ENCODE results near the gene GSTM4.
"Not testable (repeated sequence)": the region's sequence is repeated elsewhere in the genome, so short reads cannot be mapped to it uniquely, and the experiment has no call there.

The GSTM4 gene

DNA sequence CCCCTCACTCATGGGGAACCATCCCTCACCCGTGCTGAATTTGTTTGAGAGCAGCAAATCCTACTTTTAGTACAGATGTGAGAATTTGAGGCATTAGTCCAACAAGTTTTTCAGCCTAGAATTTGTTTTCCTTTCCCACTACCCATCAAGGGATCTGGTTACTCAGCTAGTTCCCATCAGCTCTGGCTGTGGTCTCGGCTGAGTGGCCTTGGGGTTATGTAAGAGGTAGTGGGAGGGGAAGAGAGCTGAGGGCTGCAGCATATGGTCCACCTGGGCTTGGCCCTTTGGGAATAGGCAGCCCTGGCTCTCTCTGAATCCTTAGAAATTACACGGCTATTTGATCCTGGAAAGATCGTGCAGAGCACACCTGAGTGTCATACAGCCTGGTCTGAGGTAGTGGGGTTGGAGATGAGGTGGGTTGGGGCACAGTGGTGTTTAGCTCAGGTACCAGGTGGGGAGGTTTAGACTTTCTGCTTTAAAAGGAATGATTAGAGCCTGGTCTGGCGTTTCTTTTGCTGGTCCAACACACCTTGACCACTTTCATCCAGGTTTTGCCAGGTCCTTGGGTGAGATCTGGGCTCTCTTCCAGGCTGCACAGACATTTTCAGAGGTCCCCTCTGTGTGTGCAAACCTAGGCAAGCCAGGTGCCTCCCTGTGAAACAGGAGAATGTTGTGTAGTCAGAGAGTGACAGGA lies 4.2 kb downstream of the GSTM4 start:
- Histone ChIP-seq H3K36me3 (ENCODE audit: insufficient read depth, low read depth, low read length) (no peaks in the 10 kb centered on the region), H3K27me3 (ENCODE audit: insufficient read depth, low read length) (peaks cover 5% of the 10 kb centered on the region; the same call in 1 of the 2 replicates), H3K9me3 (ENCODE audit: insufficient read depth, low read depth, low read length) (no peaks in the 10 kb centered on the region), H3K27ac (ENCODE audit: low read length) (no peak overlapping the region), H3K9ac (ENCODE audit: low read depth, low read length) (no peak overlapping the region), H3K4me1 (ENCODE audit: insufficient read depth, low read length) (no peaks in the 10 kb centered on the region), H3K4me3 (ENCODE audit: low read length) (no peak overlapping the region)

GRCh38 chr1:109660691-109661026 lies 4.8 kb downstream of the GSTM4 start:
- H3K36me3 ChIP-seq (ENCODE audit: insufficient read depth, low read depth, low read length); H3K4me1 ChIP-seq (ENCODE audit: insufficient read depth, low read length); H3K27me3 ChIP-seq (ENCODE audit: insufficient read depth, low read length); H3K9ac ChIP-seq (ENCODE audit: low read depth, low read length); H3K4me3 ChIP-seq (ENCODE audit: low read length); H3K9me3 ChIP-seq (ENCODE audit: insufficient read depth, low read depth, low read length); H3K27ac ChIP-seq (ENCODE audit: low read length): not testable (repeated sequence)

DNA sequence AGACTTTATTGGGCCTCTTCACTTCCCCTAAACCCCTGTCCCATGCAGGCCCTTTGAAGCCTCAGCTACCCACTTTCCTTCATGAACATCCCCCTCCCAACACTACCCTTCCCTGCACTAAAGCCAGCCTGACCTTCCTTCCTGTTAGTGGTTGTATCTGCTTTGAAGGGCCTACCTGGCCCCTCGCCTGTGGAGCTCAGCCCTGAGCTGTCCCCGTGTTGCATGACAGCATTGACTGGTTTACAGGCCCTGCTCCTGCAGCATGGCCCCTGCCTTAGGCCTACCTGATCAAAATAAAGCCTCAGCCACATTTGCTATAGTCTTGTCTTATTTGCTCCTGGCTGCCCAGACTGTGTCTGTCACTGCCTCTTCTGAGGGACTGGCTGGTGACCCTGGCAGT lies 5.5 kb downstream of the GSTM4 start:
- no peaks in the 10 kb centered on the region for H3K9me3 ChIP-seq (ENCODE audit: insufficient read depth, low read depth, low read length)
- H3K4me3 ChIP-seq (ENCODE audit: low read length) = no peak overlapping the region

DNA sequence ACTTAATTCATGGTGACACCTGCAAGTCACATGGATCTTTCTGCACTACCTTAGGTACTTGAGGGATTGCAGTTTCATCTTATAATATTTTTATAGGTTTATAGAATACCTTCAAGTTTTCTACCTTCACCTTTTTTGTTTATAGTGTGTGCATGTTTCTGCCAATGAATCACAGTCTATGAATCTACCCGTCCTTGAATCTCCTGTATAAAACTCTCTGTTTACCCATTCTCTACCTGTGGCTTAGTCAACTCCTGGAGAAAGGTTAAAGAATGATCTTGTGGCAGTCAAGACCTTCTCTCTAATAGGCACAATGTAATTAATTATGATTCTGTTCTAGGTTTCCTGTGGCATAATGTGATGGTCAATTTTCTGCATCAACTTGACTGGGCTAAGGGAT lies 8.8 kb downstream of the GSTM4 start:
- Histone ChIP-seq H3K27me3 (ENCODE audit: insufficient read depth, low read length) (no peaks in the 10 kb centered on the region), H3K9ac (ENCODE audit: low read depth, low read length) (no peak overlapping the region), H3K4me3 (ENCODE audit: low read length) (no peak overlapping the region), H3K36me3 (ENCODE audit: insufficient read depth, low read depth, low read length) (no peaks in the 10 kb centered on the region), H3K27ac (ENCODE audit: low read length) (no peak overlapping the region), H3K9me3 (ENCODE audit: insufficient read depth, low read depth, low read length) (no peaks in the 10 kb centered on the region), H3K4me1 (ENCODE audit: insufficient read depth, low read length) (no peaks in the 10 kb centered on the region)

More for the DNA sequence above, 5.5 kb downstream of the GSTM4 start:
- Histone ChIP-seq H3K27ac (ENCODE audit: low read length) (no peak overlapping the region), H3K27me3 (ENCODE audit: insufficient read depth, low read length) (no peaks in the 10 kb centered on the region), H3K36me3 (ENCODE audit: insufficient read depth, low read depth, low read length) (no peaks in the 10 kb centered on the region), H3K9ac (ENCODE audit: low read depth, low read length) (no peak overlapping the region), H3K4me1 (ENCODE audit: insufficient read depth, low read length) (no peaks in the 10 kb centered on the region)

GRCh38 chr1:109667452-109668122 lies 11.7 kb downstream of the GSTM4 start, which contains the start of gene GSTM2:
Gene GSTM2, plus strand, starts transcription at chr1:109668057. Its CDS starts 59 bp downstream, at chr1:109668116.
- H3K4me3 ChIP-seq (ENCODE audit: low read length) = peak within 1 kb of the TSS; percentile 60

GRCh38 chr1:109668123-109668775 lies 12.3 kb downstream of the GSTM4 start:
- Histone ChIP-seq H3K27me3 (ENCODE audit: insufficient read depth, low read length) (no peaks in the 10 kb centered on the region), H3K9me3 (ENCODE audit: insufficient read depth, low read depth, low read length) (no peaks in the 10 kb centered on the region), H3K4me1 (ENCODE audit: insufficient read depth, low read length) (no peaks in the 10 kb centered on the region), H3K9ac (ENCODE audit: low read depth, low read length) (no peak overlapping the region), H3K27ac (ENCODE audit: low read length) (no peak overlapping the region), H3K4me3 (ENCODE audit: low read length) (peak overlapping the region; percentile 60; the same call in 1 of the 2 replicates), H3K36me3 (ENCODE audit: insufficient read depth, low read depth, low read length) (no peaks in the 10 kb centered on the region)

More at GRCh38 chr1:109667452-109668122, 11.7 kb downstream of the GSTM4 start, which contains the start of gene GSTM2:
- no peak within 1 kb of the TSS for H3K27ac ChIP-seq (ENCODE audit: low read length)
- peak within 1 kb of the TSS; percentile 39; the same call in 1 of the 2 replicates for H3K9ac ChIP-seq (ENCODE audit: low read depth, low read length)
- H3K4me1 ChIP-seq (ENCODE audit: insufficient read depth, low read length) = no peaks in the 10 kb centered on the region
- no peaks in the 10 kb centered on the region for H3K36me3 ChIP-seq (ENCODE audit: insufficient read depth, low read depth, low read length)
- H3K27me3 ChIP-seq (ENCODE audit: insufficient read depth, low read length) = no peaks in the 10 kb centered on the region
- H3K9me3 ChIP-seq (ENCODE audit: insufficient read depth, low read depth, low read length) = no peaks in the 10 kb centered on the region

GRCh38 chr1:109669246-109669948 lies 13.5 kb downstream of the GSTM4 start:
- Histone ChIP-seq H3K9ac (ENCODE audit: low read depth, low read length) (no peak overlapping the region), H3K36me3 (ENCODE audit: insufficient read depth, low read depth, low read length) (no peaks in the 10 kb centered on the region), H3K4me3 (ENCODE audit: low read length) (no peak overlapping the region)

GRCh38 chr1:109669949-109670302 lies 14.0 kb downstream of the GSTM4 start:
- H3K27ac ChIP-seq (ENCODE audit: low read length); H3K9me3 ChIP-seq (ENCODE audit: insufficient read depth, low read depth, low read length); H3K36me3 ChIP-seq (ENCODE audit: insufficient read depth, low read depth, low read length); H3K27me3 ChIP-seq (ENCODE audit: insufficient read depth, low read length); H3K9ac ChIP-seq (ENCODE audit: low read depth, low read length); H3K4me3 ChIP-seq (ENCODE audit: low read length); H3K4me1 ChIP-seq (ENCODE audit: insufficient read depth, low read length): not testable (repeated sequence)

More at GRCh38 chr1:109669246-109669948, 13.5 kb downstream of the GSTM4 start:
- no peaks in the 10 kb centered on the region for H3K4me1 ChIP-seq (ENCODE audit: insufficient read depth, low read length)
- H3K9me3 ChIP-seq (ENCODE audit: insufficient read depth, low read depth, low read length) = no peaks in the 10 kb centered on the region
- no peaks in the 10 kb centered on the region for H3K27me3 ChIP-seq (ENCODE audit: insufficient read depth, low read length)
- no peak overlapping the region for H3K27ac ChIP-seq (ENCODE audit: low read length)

DNA sequence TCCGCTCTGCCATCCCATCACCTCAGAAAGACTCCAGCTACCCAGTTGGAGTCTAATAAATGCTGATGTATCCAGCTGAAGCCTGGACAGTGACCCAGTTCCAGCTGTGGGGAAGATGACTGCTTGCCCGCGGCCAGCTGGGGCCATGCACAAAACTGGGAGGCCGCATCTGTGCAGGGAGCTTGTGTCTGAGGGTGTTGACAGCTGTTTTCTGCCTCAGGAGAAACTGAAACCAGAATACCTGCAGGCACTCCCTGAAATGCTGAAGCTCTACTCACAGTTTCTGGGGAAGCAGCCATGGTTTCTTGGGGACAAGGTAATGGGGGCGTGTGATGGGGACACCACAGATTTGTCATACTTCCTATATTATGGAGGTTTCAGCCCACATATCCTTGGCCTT lies 15.2 kb downstream of the GSTM4 start:
- H3K4me1 ChIP-seq (ENCODE audit: insufficient read depth, low read length) = no peaks in the 10 kb centered on the region
- no peak overlapping the region for H3K4me3 ChIP-seq (ENCODE audit: low read length)

GRCh38 chr1:109673861-109674260 lies 18.0 kb downstream of the GSTM4 start:
- not testable (repeated sequence) for H3K27ac ChIP-seq (ENCODE audit: low read length); H3K9me3 ChIP-seq (ENCODE audit: insufficient read depth, low read depth, low read length); H3K27me3 ChIP-seq (ENCODE audit: insufficient read depth, low read length); H3K4me1 ChIP-seq (ENCODE audit: insufficient read depth, low read length); H3K4me3 ChIP-seq (ENCODE audit: low read length); H3K36me3 ChIP-seq (ENCODE audit: insufficient read depth, low read depth, low read length); H3K9ac ChIP-seq (ENCODE audit: low read depth, low read length)

More for the DNA sequence above, 15.2 kb downstream of the GSTM4 start:
- Histone ChIP-seq H3K9ac (ENCODE audit: low read depth, low read length) (no peak overlapping the region), H3K36me3 (ENCODE audit: insufficient read depth, low read depth, low read length) (no peaks in the 10 kb centered on the region), H3K27me3 (ENCODE audit: insufficient read depth, low read length) (no peaks in the 10 kb centered on the region), H3K27ac (ENCODE audit: low read length) (no peak overlapping the region), H3K9me3 (ENCODE audit: insufficient read depth, low read depth, low read length) (no peaks in the 10 kb centered on the region)

- H3K4me1 ChIP-seq (ENCODE audit: insufficient read depth, low read length); H3K36me3 ChIP-seq (ENCODE audit: insufficient read depth, low read depth, low read length); H3K4me3 ChIP-seq (ENCODE audit: low read length); H3K27ac ChIP-seq (ENCODE audit: low read length); H3K27me3 ChIP-seq (ENCODE audit: insufficient read depth, low read length); H3K9me3 ChIP-seq (ENCODE audit: insufficient read depth, low read depth, low read length); H3K9ac ChIP-seq (ENCODE audit: low read depth, low read length): not testable (repeated sequence)
Measured at GRCh38 chr1:109676683-109677381, 20.9 kb downstream of the GSTM4 start.

Measured in iPS-20b (cell line).